ENCODE data around the gene PRDM16. TPM values are rescaled to one million over a fixed set of nuclear protein-coding genes. Genes with fewer than 3 reads are reported as not detected.
A peak's percentile ranks its signal among the peaks of the same experiment; 100 is the strongest.

Gene PRDM16
- total and polyA plus RNA-seq, 7 donors = 0.04 to 1.2 (median 0.31) TPM

- ATAC-seq (no peak), DNase-seq (no peak)
- H3K4me1 ChIP-seq = no peaks in the 10 kb centered on the region
- no peak for TF ChIP-seq CTCF (IDR thresholded peaks at IDR 0.05)
- H3K4me3 ChIP-seq = no peak overlapping the region
- H3K36me3 ChIP-seq (ENCODE audit: insufficient read depth in 1 of 2, low read depth in 1 of 2) = no peaks in the 10 kb centered on the region
- H3K27ac ChIP-seq = no peak overlapping the region
- intact Hi-C loops (cut with DNase I) = no loop called here
- H3K27me3 ChIP-seq (ENCODE audit: insufficient read depth in 3 of 3, low read length in 2 of 3) = peaks cover 0 to 12% (median 2%) of the 10 kb centered on the region in 3 donors
- H3K9me3 ChIP-seq = no peaks in the 10 kb centered on the region
- WGBS, 3 donors = 85 to 86% (median 85%) methylated on average over 11 of the region's 11 CpGs
Measured at GRCh38 chr1:3304692-3305091, 235.7 kb downstream of the PRDM16 start.

DNA sequence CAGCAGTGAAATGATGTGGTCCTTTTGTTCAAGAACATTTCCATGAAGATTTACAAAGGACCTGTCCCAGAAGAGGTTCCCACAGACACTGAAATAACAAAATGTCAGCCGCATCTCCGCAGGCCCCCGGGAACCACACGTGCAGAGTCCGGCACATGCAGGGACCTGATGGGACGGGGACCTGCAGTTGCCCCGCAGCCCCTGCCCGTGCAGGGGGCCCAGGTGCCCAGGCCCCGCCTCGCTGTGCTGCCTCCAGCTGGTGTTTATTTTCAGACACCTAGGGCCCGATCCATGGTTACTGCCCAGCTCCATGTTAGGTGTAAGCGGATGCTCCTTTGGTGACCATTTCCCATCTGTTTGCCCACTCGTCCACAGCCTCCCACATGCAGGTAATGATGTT, 236.2 kb downstream of the PRDM16 start:
- no peak for DNase-seq
- H3K4me3 ChIP-seq = no peak overlapping the region
- no peak for TF ChIP-seq CTCF (IDR thresholded peaks at IDR 0.05)
- H3K27me3 ChIP-seq (ENCODE audit: insufficient read depth in 3 of 3, low read length in 2 of 3) = peaks cover 0 to 12% (median 2%) of the 10 kb centered on the region in 3 donors
- no peaks in the 10 kb centered on the region for H3K9me3 ChIP-seq
- no peaks in the 10 kb centered on the region for H3K36me3 ChIP-seq (ENCODE audit: insufficient read depth in 1 of 2, low read depth in 1 of 2)
- intact Hi-C loops (cut with DNase I) = no loop called here
- 83 to 91% (median 88%) methylated on average over 13 of the region's 13 CpGs for WGBS, 3 donors
- H3K4me1 ChIP-seq = no peaks in the 10 kb centered on the region
- H3K27ac ChIP-seq = no peak overlapping the region
- no peak for ATAC-seq

- ATAC-seq (no peak), DNase-seq (no peak)
- TF ChIP-seq CTCF (IDR thresholded peaks at IDR 0.05) = no peak
- Histone ChIP-seq H3K4me1 (no peaks in the 10 kb centered on the region), H3K36me3 (ENCODE audit: insufficient read depth in 1 of 2, low read depth in 1 of 2) (no peaks in the 10 kb centered on the region), H3K27ac (no peak overlapping the region), H3K9me3 (no peaks in the 10 kb centered on the region), H3K27me3 (ENCODE audit: insufficient read depth in 3 of 3, low read length in 2 of 3) (peaks cover 0 to 19% (median 4%) of the 10 kb centered on the region in 3 donors), H3K4me3 (no peak overlapping the region)
- intact Hi-C loops (cut with DNase I) = no loop called here
- 74 to 82% (median 76%) methylated on average over 10 of the region's 10 CpGs for WGBS, 3 donors
Measured at GRCh38 chr1:3306583-3307291, 237.7 kb downstream of the PRDM16 start.

DNA sequence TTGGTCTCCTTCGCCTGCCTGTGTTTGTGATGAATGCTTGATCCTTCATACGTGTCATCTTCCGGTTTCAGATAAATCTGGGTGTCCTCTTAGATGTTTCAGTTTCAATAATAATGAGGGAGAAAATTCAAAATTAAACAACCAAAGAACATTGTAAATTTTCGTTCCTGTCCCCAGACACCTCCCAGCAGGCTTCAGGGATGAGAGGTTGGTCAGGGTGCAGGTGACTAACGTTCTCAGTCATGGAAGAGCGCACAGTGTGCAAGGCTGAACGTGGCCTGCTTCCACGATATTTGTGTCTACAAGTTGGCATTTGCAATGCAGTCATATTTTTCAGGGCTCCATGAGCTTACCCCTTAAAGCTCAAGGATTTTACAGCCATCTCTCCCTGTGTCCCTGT, 238.4 kb downstream of the PRDM16 start:
- Histone ChIP-seq H3K4me3 (no peak overlapping the region), H3K9me3 (no peaks in the 10 kb centered on the region), H3K36me3 (ENCODE audit: insufficient read depth in 1 of 2, low read depth in 1 of 2) (no peaks in the 10 kb centered on the region), H3K27ac (no peak overlapping the region), H3K4me1 (no peaks in the 10 kb centered on the region), H3K27me3 (ENCODE audit: insufficient read depth in 3 of 3, low read length in 2 of 3) (peaks cover 0 to 25% (median 8%) of the 10 kb centered on the region in 3 donors)
- DNase-seq = no peak
- intact Hi-C loops (cut with DNase I) = no loop called here
- no peak for ATAC-seq
- 82 to 89% (median 82%) methylated on average over 8 of the region's 8 CpGs for whole genome bisulfite sequencing, 3 donors
- TF ChIP-seq CTCF (IDR thresholded peaks at IDR 0.05) = no peak

DNA sequence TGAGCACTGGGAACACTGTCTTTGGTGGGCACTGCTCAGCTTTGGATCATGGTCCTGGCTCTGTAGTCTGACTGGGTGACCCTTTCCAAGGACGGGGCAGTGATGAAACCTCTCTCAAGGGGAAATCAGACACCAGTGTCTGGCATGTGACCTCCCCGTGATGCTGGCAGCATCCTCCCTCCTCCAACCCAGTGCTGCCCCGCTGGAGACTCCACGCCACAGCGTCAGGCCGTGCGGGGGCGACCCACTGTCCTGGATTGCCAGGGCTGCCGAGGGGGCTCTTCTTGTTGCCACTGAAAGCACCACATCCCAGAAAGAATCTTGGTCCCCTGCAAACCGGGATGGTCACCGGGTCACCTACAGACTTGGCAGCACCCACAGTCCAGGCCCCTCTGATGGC, 239.1 kb downstream of the PRDM16 start:
- H3K4me1 ChIP-seq = peaks cover 4% of the 10 kb centered on the region
- 68 to 87% (median 80%) methylated on average over 10 to 11 of the region's 11 CpGs for WGBS, 3 donors
- DNase-seq = no peak
- intact Hi-C loops (cut with DNase I) = no loop called here
- no peaks in the 10 kb centered on the region for H3K9me3 ChIP-seq
- no peak overlapping the region for H3K4me3 ChIP-seq
- H3K36me3 ChIP-seq (ENCODE audit: insufficient read depth in 1 of 2, low read depth in 1 of 2) = no peaks in the 10 kb centered on the region
- TF ChIP-seq CTCF (IDR thresholded peaks at IDR 0.05) = no peak
- H3K27me3 ChIP-seq (ENCODE audit: insufficient read depth in 3 of 3, low read length in 2 of 3) = peaks cover 0 to 28% (median 8%) of the 10 kb centered on the region in 3 donors
- H3K27ac ChIP-seq = no peak overlapping the region
- peak in 2 of 4 donors; percentile 24 to 37 for ATAC-seq
